Naive thymus-derived CD8-positive, alpha-beta T cell (primary cell): Measurements from ENCODE around the gene VSTM1. TPM values are rescaled to one million over a fixed set of nuclear protein-coding genes. Genes with fewer than 3 reads are reported as not detected.

Experiments
- ATAC-seq, 2 donors: fragments of 150-1000 bp; cut with Tn5 transposase in 1 of 2; sonication (Bioruptor Pico), chemical (Tn5 transposase) in 1 of 2; 1 replicate in 1 of 2; 2 replicates in 1 of 2; pipeline ENCODE4 v1.10.0; 2021; ENCODE audit warnings: mild to moderate bottlenecking in 2 of 2, moderate library complexity in 2 of 2
- POLR2A ChIA-PET: fragments of 350-600 bp; sonication (Branson Sonifier 250); formaldehyde crosslinking; loops from one replicate; lab custom pipeline; 2021; ENCODE audit warnings: antibody characterized with exemption; lab: Charles Lee
- DNase-seq, 10 donors: peaks; one replicate each; pipeline versions ENCODE4 v3.0.0 to v3.0.0-alpha.2; 2020 to 2022
- H3K27ac Mint-ChIP-seq, 10 donors: one replicate each; pipeline ENCODE4 v1.8.0; 2020 to 2022; ENCODE audit warnings: mild to moderate bottlenecking in 10 of 10, mixed read lengths in 10 of 10, moderate library complexity in 4 of 10, inconsistent platforms in 1 of 10
- H3K27me3 Mint-ChIP-seq, 5 donors: one replicate each; pipeline ENCODE4 v1.8.0; 2021 to 2022; ENCODE audit warnings: mixed read lengths in 5 of 5
- H3K36me3 Mint-ChIP-seq, 3 donors: one replicate each; pipeline ENCODE4 v1.8.0; 2020 to 2022; ENCODE audit warnings: mixed read lengths in 3 of 3, mild to moderate bottlenecking in 2 of 3, inconsistent platforms in 1 of 3
- H3K4me1 Mint-ChIP-seq, 4 donors: one replicate each; pipeline ENCODE4 v1.8.0; 2021 to 2022; ENCODE audit warnings: mixed read lengths in 4 of 4
- H3K4me3 Mint-ChIP-seq, 10 donors: one replicate each; pipeline ENCODE4 v1.8.0; 2020 to 2022; ENCODE audit warnings: mild to moderate bottlenecking in 10 of 10, mixed read lengths in 10 of 10, moderate library complexity in 6 of 10, inconsistent platforms in 1 of 10
- H3K9me3 Mint-ChIP-seq, 9 donors: one replicate each; pipeline ENCODE4 v1.8.0; 2020 to 2022; ENCODE audit warnings: mixed read lengths in 9 of 9, mild to moderate bottlenecking in 3 of 9, inconsistent platforms in 1 of 9, moderate library complexity in 1 of 9
- polyA plus RNA-seq, 3 donors: library from polyadenylated mRNA; unstranded; fragments of 300-500 nt; fragmentation: Illumina TruSeq; gene quantifications; one replicate each; pipeline ENCODE4 v1.2.3, GENCODE V29; 2021
- total RNA-seq, 8 experiments: library from RNA in 2 of 8; stranded (reverse) in 2 of 8; gene quantifications; one replicate each; pipeline ENCODE4 v1.2.3 and lab custom pipeline; 2021 to 2026

VSTM1 gene
- total and polyA plus RNA-seq, 5 experiments from 2014 or later, result not detected

DNA sequence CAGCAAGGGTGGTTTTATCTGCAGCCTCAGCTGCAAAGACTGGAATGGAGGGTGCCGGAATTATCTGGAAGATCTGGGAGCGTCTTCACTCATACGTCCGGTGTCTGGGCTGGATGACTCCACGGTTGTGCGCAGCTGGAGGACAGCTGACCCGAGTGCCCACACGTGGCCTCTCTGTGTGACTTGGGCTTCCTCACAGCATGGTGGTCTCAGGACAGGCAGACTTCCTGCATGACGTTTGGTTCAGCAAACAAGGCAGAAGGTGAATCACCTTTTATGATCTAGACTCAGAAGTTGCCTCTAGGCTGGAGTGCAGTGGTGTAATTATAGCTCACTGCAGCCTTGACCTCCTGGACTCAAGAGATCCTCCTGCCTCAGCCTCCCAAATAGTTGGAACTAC lies 39.0 kb downstream of the VSTM1 start:
- no peak overlapping the region for H3K27ac Mint-ChIP-seq
- no peaks in the 10 kb centered on the region for H3K9me3 Mint-ChIP-seq
- DNase-seq, result no peak
- ATAC-seq, result no peak
- no peak overlapping the region for H3K4me3 Mint-ChIP-seq
- H3K4me1 Mint-ChIP-seq, result peaks cover 0 to 8% (median 5%) of the 10 kb centered on the region in 4 donors
- POLR2A ChIA-PET, result no interaction called here
- H3K27me3 Mint-ChIP-seq, result peaks cover 16 to 75% (median 27%) of the 10 kb centered on the region in 5 donors
- no peaks in the 10 kb centered on the region for H3K36me3 Mint-ChIP-seq

DNA sequence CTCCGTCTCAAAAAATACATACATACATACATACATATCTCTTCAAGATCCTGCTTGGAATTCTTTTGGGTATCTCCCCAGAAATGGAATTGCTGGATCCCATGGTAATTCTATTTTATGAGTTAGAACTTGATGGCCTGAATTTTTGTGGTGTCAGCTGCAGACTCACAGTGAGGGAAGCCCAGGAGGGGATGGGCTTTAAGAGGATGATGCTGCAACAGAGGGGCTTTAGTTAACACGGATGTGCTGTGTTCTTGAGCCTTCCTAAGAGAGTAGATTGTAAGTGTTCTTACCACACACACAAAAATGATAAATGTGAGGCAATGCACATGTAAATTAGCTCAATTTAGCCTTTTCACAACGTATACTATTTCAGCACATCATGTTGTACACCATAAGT lies 40.5 kb downstream of the VSTM1 start:
- ATAC-seq, result no peak
- POLR2A ChIA-PET, result interaction anchor here (1.2 kb wide), 1 partner anchor 142 kb away, joined by 3 read pairs; the partner anchor contains the start of gene PRKCG
- H3K4me1 Mint-ChIP-seq, result peaks cover 0 to 8% (median 5%) of the 10 kb centered on the region in 4 donors
- no peaks in the 10 kb centered on the region for H3K9me3 Mint-ChIP-seq
- H3K36me3 Mint-ChIP-seq, result no peaks in the 10 kb centered on the region
- DNase-seq, result no peak
- no peak overlapping the region for H3K27ac Mint-ChIP-seq
- H3K27me3 Mint-ChIP-seq, result peaks cover 13 to 71% (median 21%) of the 10 kb centered on the region in 5 donors
- no peak overlapping the region for H3K4me3 Mint-ChIP-seq

DNA sequence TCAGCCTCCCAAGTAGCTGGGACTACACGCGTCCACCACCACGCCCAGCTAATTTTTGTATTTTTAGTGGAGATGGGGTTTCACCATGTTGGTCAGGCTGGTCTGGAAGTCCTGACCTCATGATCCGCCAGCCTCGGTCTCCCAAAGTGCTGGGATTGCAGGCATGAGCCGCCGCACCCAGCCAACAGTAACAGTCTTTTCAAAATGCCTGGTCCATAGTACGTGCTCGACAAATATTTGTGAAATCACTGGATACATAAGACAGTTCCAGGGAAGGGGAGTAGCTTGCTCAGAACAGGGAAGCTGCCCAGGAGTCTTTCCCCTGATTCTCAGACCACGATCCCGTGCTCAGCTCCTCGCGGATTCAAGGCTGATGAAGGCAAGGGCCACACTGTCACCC lies 41.8 kb downstream of the VSTM1 start:
- H3K27me3 Mint-ChIP-seq, result peaks cover 15 to 72% (median 28%) of the 10 kb centered on the region in 5 donors
- peaks cover 0 to 8% (median 5%) of the 10 kb centered on the region in 4 donors for H3K4me1 Mint-ChIP-seq
- ATAC-seq, result no peak
- POLR2A ChIA-PET, result no interaction called here
- DNase-seq, result no peak
- no peaks in the 10 kb centered on the region for H3K36me3 Mint-ChIP-seq
- H3K27ac Mint-ChIP-seq, result no peak overlapping the region
- no peak overlapping the region for H3K4me3 Mint-ChIP-seq
- H3K9me3 Mint-ChIP-seq, result no peaks in the 10 kb centered on the region

DNA sequence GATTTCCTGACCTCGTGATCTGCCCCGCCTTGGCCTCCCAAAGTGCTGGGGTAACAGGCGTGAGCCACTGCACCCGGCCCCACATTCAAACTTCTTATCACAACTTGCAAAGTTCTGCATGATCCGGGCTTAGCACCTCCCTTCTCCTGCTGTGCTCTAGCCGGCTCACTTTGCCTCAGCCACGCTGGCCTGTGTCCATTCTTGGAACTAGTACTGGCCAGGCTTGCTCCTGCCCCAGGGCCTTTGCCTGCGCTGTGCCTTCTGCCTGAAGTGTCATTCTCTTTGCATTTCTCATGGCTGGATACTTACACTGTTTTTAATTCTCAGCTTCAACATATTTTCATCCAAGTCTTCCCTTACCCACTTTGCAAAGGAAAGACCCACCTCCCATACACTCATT lies 42.3 kb downstream of the VSTM1 start:
- Mint-ChIP-seq H3K4me3 (no peak overlapping the region), H3K27me3 (peaks cover 15 to 70% (median 30%) of the 10 kb centered on the region in 5 donors), H3K9me3 (no peaks in the 10 kb centered on the region), H3K27ac (no peak overlapping the region), H3K4me1 (peaks cover 0 to 8% (median 5%) of the 10 kb centered on the region in 4 donors), H3K36me3 (no peaks in the 10 kb centered on the region)
- no peak for DNase-seq
- no peak for ATAC-seq
- POLR2A ChIA-PET, result no interaction called here

DNA sequence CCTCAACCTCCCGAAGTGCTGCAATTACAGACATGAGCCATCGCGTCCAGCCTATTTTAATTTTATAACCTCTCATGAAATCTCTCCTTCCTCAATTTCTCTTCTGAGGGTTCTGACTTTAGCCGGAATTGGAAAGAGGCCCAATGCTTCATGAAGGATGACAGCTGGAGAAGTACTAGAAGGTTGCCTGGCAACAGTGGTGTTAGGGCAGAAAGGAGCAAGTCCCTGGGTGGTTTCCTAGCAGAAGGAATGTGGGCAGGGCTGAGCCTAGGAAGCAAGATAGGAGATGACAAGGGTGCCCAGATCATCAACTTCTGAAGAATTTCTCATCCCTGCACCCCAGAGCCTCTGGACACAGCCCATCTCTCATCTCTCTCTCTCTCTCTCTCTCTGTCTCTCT lies 46.4 kb downstream of the VSTM1 start:
- Mint-ChIP-seq H3K4me1 (peaks cover 0 to 4% (median 0%) of the 10 kb centered on the region in 4 donors), H3K36me3 (no peaks in the 10 kb centered on the region), H3K27ac (no peak overlapping the region), H3K9me3 (peaks cover 0 to 3% (median 0%) of the 10 kb centered on the region in 9 donors), H3K4me3 (no peak overlapping the region), H3K27me3 (peaks cover 14 to 66% (median 50%) of the 10 kb centered on the region in 5 donors)
- POLR2A ChIA-PET, result interaction anchor here (0.7 kb wide), 1 partner anchor 12 kb away, joined by 3 read pairs; no protein-coding TSS in a partner anchor
- DNase-seq, result no peak
- no peak for ATAC-seq

DNA sequence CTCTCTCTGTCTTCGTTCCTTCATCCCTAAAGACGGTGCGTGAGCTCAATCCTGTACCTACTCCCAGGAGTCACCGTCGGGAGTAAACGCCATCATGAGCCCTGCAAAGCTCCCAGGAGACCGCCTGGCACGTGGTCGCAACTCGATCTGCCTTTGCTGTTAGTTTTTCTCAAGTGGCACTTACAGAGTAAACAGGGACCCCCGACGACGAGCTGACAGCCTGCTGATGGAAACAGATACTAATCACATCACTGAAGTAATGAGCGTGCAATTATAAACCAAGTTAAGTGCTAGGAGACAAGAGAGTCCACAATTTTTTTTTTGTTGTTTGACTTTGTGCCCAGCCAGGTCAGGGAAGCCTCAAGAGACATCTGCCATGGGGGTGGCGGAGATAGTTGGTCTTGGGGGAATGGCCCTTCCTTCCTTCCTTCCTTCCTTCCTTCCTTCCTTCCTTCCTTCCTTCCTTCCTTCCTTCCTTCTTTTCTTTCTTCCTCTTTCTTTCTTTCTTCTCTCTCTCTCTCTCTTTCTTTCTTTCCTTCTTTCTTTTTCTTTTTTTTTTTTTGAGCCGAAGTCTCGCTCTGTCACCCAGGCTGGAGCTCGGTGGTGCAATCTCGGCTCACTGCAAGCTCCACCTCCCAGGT lies 48.7 kb downstream of the VSTM1 start:
- Mint-ChIP-seq H3K36me3 (peaks cover 0 to 2% (median 0%) of the 10 kb centered on the region in 3 donors), H3K27me3 (peaks cover 11 to 65% (median 52%) of the 10 kb centered on the region in 5 donors), H3K4me3 (no peak overlapping the region), H3K27ac (peak overlapping the region in 1 of 10 donors; percentile 74), H3K9me3 (peaks cover 0 to 3% (median 0%) of the 10 kb centered on the region in 9 donors), H3K4me1 (no peaks in the 10 kb centered on the region)
- DNase-seq, result no peak
- POLR2A ChIA-PET, result interaction anchor here (0.6 kb wide), 1 partner anchor 14 kb away, joined by 4 read pairs; no protein-coding TSS in a partner anchor
- no peak for ATAC-seq

DNA sequence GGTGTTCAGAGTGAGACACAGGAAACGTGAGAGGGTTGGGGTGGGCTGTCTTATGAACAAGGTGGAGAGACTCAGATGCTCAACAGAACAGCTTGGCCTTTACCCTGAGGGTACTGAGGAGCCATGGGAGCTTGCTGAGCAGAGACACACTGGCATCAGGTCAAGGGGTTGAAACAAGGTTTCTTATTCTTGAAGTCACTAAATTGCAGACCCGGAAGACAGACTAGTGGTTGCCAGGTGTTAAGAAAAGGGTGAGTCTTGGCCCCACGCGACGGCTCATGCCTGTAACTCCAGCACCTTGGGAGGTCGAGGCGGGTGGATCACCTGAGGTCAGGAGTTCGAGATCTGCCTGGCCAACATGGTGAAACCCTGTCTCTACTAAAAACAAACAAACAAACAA lies 49.8 kb downstream of the VSTM1 start:
- POLR2A ChIA-PET, result no interaction called here
- no peak overlapping the region for H3K27ac Mint-ChIP-seq
- peaks cover 0 to 2% (median 0%) of the 10 kb centered on the region in 3 donors for H3K36me3 Mint-ChIP-seq
- no peaks in the 10 kb centered on the region for H3K4me1 Mint-ChIP-seq
- H3K4me3 Mint-ChIP-seq, result no peak overlapping the region
- DNase-seq (no peak), ATAC-seq (no peak)
- H3K9me3 Mint-ChIP-seq, result peaks cover 0 to 3% (median 0%) of the 10 kb centered on the region in 9 donors
- peaks cover 11 to 68% (median 51%) of the 10 kb centered on the region in 5 donors for H3K27me3 Mint-ChIP-seq

DNA sequence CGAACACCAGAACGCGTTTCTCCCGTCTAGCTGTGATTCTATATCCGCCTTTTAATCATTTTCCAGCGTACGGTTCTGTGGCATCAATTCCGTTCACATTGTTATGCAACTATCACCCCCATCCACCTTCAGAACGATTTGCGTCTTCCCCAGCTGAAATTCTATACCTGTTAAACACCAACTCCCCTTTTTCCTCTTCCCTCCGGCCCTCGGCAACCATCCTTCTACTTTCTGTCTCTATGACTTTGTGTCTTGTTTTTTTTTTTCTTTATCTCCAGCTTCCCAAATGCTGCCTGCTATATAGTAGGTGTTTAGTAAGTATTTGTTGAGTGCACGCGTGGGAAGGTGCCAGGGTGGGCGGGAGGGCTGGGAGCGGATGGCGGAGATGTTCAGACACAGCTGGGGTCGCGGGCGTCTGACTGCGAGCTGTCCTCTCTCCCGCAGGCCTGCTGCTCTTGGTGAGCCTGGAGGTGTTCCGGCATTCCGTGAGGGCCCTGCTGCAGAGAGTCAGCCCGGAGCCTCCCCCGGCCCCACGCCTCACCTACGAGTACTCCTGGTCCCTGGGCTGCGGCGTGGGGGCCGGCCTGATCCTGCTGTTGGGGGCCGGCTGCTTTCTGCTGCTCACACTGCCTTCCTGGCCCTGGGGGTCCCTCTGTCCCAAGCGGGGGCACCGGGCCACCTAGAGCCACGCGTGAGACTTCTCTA lies 52.0 kb downstream of the VSTM1 start:
- POLR2A ChIA-PET, result no interaction called here
- Mint-ChIP-seq H3K4me3 (no peak overlapping the region), H3K4me1 (no peaks in the 10 kb centered on the region), H3K36me3 (peaks cover 0 to 2% (median 0%) of the 10 kb centered on the region in 3 donors), H3K27ac (no peak overlapping the region), H3K9me3 (peaks cover 0 to 3% (median 0%) of the 10 kb centered on the region in 9 donors), H3K27me3 (peaks cover 16 to 79% (median 57%) of the 10 kb centered on the region in 5 donors)
- no peak for ATAC-seq
- no peak for DNase-seq

DNA sequence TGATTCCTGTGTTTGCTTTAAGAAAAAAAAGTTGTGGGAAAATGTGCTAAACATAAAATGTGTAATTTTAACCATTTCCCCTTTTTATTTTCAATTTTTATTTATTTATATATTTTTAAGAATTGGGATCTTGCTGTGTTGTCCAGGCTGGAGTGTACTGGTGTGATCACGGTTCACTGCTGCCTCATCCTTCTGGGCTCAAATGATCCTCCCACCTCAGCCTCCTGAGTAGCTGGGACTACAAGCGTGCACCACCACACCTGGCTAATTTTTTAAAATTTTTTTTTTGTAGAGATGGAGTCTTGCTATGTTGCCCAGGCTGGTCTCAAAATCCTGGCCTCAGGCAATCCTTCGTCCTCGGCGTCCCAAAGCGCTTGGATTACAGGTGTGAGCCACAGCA lies 53.2 kb downstream of the VSTM1 start:
- H3K27ac Mint-ChIP-seq, result no peak overlapping the region
- ATAC-seq, result no peak
- H3K9me3 Mint-ChIP-seq, result peaks cover 0 to 3% (median 0%) of the 10 kb centered on the region in 9 donors
- no peak overlapping the region for H3K4me3 Mint-ChIP-seq
- no peak for DNase-seq
- POLR2A ChIA-PET, result no interaction called here
- H3K36me3 Mint-ChIP-seq, result peaks cover 0 to 2% (median 0%) of the 10 kb centered on the region in 3 donors
- H3K27me3 Mint-ChIP-seq, result peaks cover 14 to 69% (median 47%) of the 10 kb centered on the region in 5 donors
- no peaks in the 10 kb centered on the region for H3K4me1 Mint-ChIP-seq

DNA sequence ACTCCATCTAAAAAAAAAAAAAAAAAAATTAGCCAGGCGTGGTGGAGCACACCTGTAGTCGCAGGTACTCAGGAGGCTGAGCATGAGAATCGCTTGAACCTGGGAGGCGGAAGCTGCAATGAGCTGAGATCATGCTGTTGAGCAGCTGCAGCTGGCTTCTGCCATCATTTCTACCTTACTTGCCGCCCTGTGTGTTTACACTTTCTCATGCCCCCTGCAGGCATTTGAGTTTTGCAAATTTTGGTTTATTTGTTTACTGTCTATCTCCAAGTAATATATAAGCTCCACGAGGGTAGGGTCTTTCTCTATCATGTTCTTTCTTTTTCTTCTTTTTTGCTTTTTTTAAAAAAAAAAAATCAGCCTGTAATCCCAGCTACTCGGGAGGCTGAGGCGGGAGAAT lies 54.3 kb downstream of the VSTM1 start:
- ATAC-seq (no peak), DNase-seq (no peak)
- Mint-ChIP-seq H3K9me3 (peaks cover 0 to 3% (median 0%) of the 10 kb centered on the region in 9 donors), H3K4me1 (no peaks in the 10 kb centered on the region), H3K27me3 (peaks cover 12 to 59% (median 45%) of the 10 kb centered on the region in 5 donors), H3K36me3 (peaks cover 0 to 2% (median 0%) of the 10 kb centered on the region in 3 donors), H3K4me3 (no peak overlapping the region), H3K27ac (no peak overlapping the region)
- POLR2A ChIA-PET, result no interaction called here

DNA sequence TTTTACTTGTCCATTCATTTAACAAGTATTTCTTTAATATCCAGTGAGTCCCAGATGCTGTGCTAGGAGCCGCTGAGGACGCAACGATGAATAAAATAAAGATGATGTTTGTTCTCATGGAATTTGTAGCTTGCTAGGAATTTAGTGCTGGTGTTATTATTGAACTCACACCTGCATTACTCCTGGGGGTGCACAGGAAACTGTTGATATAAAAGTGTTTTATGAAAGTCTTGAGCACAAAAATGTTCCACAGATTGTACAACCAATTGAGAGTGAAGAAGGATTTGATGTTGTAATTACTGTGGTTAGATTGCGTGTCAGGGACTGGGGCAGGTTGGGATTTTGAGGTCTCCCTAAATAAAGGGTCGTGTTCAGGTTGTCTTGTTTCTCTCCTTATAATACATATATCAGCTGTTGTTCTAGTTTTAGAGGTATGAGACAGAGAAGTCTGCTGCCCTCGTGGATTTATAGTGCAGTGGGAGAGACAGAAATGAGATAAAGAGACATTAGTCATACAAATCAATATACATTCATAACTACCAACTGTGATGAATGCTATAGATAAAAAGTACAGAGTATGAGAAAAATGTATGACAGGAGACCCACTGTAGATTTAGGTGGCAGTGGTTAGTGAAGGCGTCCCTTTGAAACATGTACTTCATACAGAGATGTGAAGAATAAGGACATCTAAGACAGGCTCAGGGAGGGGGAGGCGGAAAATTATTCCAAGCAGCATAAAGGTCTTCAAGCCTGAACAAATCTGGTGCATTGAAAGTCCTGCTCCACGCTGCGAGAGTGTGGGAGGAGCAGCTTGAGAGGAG lies 61.0 kb downstream of the VSTM1 start:
- no peaks in the 10 kb centered on the region for H3K4me1 Mint-ChIP-seq
- POLR2A ChIA-PET, result no interaction called here
- peak overlapping the region in 1 of 10 donors; percentile 35 for H3K27ac Mint-ChIP-seq
- DNase-seq (no peak), ATAC-seq (no peak)
- H3K36me3 Mint-ChIP-seq, result no peaks in the 10 kb centered on the region
- peaks cover 0 to 2% (median 0%) of the 10 kb centered on the region in 9 donors for H3K9me3 Mint-ChIP-seq
- peaks cover 24 to 57% (median 42%) of the 10 kb centered on the region in 5 donors for H3K27me3 Mint-ChIP-seq
- no peak overlapping the region for H3K4me3 Mint-ChIP-seq

DNA sequence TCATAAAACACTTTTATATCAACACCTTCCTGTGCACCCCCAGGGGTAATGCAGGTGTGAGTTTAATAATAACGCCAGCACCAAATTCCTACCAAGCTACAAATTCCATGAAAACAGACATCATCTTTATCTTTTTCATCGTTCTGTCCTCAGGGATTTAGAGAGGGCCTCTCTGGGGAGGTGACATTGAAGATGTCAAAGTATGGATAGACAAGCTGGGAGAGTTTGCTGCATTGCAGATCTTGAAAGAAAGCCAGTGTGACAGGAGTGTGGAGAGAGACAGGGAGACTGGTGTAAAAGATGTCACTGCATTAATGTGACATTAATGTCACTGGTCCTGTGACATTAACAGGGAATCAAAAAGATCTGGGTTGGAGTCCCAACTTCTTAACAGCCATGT lies 62.2 kb downstream of the VSTM1 start:
- DNase-seq, result no peak
- no peak overlapping the region for H3K27ac Mint-ChIP-seq
- no peak overlapping the region for H3K4me3 Mint-ChIP-seq
- H3K4me1 Mint-ChIP-seq, result no peaks in the 10 kb centered on the region
- ATAC-seq, result no peak
- H3K9me3 Mint-ChIP-seq, result peaks cover 0 to 2% (median 0%) of the 10 kb centered on the region in 9 donors
- peaks cover 27 to 54% (median 38%) of the 10 kb centered on the region in 5 donors for H3K27me3 Mint-ChIP-seq
- POLR2A ChIA-PET, result no interaction called here
- H3K36me3 Mint-ChIP-seq, result no peaks in the 10 kb centered on the region
